Activated CD8-positive, alpha-beta memory T cell treated with anti-CD3 and anti-CD28 coated beads, Interleukin-2, amount 50 U/mL, for 24 hours (primary cell): Measurements from ENCODE around the gene SCGB1D4.
"Not testable (repeated sequence)": the region's sequence is repeated elsewhere in the genome, so short reads cannot be mapped to it uniquely, and the experiment has no call there.

Experiments used
- DNase-seq: peaks from one replicate; pipeline ENCODE4 v3.0.0-alpha.2; 2020; ENCODE audit errors: extremely low read depth

The SCGB1D4 gene, protein sequence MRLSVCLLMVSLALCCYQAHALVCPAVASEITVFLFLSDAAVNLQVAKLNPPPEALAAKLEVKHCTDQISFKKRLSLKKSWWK

DNA sequence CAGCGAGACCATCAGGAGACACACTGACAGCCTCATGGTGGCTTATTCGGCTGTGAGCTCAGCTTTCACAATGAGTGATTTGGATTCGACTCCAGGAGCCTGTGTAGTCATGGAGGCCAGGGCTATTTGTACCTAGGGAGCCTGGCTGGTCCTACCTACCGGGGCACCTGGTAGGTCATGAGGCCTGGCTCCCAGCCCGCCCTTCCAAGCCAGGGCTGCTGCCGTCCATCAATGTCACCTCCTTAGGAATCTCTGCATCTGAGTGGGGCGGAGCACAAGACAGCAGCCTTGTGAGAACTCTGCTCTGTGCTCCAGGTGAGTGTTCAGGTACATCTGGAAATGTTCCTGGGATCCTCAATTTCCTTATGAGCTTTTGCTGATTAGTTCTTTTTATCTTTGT is at the start of gene SCGB1D4:
TSS of gene SCGB1D4 (minus strand) at position 101 of the 400 bp plus-strand sequence. CDS start at position 36, 65 bp downstream.
- DNase-seq: no peak

DNA sequence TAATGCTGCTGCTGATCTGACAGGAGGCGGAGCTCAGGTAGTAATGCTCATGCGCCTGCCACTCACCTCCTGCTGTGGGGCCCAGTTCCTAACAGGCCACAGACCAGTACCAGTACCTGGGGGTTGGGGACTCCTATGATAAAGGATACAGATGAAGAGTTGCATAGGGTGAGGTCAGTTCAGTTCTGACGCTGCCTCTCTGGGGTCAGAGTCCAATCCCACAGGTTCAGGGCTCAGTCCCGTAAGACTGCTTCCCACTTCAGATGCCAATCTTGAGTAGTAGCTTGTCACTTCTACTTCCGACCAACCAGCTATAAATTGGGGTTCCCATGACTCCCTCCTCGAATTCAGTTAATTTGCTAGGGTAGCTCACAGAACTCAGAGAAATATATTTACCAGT is 47.0 kb upstream of the SCGB1D4 start:
- DNase-seq: no peak

DNA sequence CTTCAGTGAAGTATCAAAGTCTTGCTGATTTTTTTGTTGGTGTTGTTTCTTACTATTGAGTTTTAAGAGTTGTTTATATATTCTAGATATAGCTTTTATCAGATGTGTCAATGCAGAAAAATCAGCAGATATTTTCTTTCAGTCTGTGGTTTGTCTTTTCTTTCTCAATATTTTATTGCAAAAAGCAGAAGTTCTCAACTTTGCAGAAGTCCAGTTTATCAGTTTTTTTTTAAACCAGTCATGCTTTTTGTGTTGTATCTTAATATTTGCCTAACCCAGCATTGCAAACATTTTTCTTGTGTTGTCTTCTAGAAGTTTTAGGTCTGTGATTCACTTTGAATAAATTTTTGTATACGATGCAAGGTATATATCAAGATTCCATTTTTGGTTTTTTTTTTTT is 45.3 kb upstream of the SCGB1D4 start:
- no peak for DNase-seq

DNA sequence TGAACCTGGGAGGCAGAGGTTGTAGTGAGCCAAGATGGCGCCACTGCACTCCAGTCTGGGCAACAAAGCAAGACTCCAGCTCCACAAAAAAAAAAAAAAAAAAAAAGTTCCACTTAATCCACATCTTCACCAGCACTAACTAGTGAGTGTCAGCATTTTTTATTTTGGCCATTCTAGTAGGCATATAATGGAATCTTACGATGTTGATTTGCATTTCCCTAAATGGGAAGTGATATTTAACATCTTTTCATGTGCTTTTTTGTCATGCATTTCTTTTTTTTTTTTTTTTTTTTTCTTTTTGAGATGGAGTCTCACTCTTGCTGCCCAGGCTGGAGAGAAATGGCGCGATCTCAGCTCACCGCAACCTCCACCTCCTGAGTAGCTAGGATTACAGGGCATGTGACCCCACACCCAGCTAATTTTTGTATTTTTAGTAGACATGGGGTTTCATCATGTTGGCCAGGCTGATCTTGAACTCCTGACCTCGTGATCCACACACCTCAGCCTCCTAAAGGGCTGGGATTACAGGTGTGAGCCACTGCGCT is 44.8 kb upstream of the SCGB1D4 start:
- not testable (repeated sequence) for DNase-seq

DNA sequence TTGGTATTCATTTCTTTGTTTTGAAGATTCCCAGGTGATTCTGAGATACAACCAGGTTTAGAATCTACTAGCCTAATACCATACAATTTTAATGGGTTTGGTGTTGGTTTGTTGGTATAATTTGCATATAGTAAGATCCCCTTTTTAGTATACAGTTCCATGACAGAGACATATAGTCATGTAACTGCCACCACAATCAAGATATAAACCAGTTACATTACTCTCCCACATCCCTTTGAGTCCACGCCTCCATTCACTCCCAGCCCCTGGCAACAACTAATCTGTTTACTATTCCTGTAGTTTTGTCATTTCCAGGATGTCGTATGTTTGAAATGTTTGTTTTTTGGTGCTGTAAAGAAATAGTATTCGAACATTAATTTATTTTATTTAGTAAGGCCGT is 42.7 kb upstream of the SCGB1D4 start:
- DNase-seq: no peak

DNA sequence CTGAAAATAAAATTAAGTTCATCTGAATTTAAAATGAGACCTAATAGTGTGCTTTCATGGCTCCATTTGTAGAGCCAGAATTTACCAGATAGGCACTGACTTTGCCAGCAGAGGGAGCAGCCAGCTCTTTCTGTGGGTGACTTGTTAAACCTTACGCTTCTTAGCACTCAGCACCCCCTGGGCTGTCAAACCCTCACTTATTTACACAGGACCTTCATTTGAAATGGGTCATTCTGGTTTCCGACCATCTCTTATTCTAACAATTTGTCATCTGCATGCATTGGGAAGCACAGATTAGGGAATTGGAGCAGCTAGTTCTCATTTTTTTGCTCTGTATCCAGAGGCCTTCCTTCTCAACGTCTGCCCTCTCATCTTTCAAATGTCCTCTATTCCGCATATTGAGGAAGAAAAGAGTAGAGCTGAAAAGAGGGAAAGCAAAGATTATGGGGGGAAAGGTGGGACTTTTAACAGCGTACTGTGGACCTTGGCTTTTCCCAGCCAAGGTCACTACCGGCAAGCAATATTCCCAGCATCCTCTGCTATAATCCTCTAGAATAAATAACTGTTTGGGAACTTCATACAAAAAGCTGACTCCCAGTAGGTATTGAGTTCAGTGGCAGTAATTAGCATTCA is 41.5 kb upstream of the SCGB1D4 start:
- no peak for DNase-seq

DNA sequence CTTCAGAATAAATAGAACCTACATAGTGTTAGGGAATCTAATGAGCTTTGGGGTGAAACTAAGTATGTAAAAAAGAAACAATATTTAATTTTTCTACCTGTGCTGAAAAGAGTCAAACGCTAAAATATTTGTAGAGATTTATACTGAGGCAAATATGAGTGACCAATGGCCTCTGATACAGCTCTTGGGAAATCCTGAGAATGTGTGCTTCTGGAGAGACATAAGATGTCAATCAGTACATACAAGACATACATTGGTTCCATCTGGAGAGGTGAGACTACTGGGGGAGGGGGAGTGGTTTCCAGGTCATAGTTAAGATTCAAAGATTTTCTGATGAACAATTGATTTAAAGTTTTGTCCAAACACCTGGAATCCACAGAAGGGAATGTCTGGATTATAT is 39.3 kb upstream of the SCGB1D4 start:
- no peak for DNase-seq

DNA sequence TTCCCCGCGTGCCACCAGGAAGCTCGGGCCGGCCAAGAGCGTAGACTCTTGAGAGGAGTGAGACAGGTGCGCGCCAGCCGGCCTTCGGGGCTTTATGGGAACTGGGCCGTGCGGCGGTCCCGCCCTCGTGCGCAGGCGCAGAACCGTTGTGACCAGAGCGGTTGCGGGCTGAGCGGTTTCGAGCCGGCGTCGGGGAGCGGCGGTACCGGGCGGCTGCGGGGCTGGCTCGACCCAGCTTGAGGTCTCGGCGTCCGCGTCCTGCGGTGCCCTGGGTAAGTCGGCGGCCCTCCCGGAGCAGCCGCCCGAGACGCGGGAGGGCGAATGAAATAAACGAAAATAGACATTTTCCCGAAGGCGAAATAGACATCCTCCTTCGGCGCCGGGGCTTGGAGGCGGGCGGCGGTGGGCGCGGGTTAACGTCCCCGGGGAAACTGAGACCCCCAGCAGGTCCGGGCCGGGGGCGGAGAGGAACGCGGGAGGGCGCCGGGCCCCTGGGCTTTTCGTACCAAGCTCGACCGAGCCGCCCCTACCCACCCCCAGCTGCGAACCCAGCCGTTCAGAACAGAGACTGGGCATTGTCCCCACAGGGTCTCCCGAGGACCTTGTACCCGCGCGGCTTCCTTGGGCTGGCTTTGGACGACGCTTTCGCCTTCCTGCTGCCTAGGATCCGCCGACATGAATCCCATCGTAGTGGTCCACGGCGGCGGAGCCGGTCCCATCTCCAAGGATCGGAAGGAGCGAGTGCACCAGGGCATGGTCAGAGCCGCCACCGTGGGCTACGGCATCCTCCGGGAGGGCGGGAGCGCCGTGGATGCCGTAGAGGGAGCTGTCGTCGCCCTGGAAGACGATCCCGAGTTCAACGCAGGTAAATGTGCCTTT is 38.7 kb upstream of the SCGB1D4 start, which contains the start of gene ASRGL1:
TSS of gene ASRGL1 (plus strand) at position 146 of the 879 bp plus-strand sequence. CDS start at position 676, 530 bp downstream.
- DNase-seq: peak; percentile 18

DNA sequence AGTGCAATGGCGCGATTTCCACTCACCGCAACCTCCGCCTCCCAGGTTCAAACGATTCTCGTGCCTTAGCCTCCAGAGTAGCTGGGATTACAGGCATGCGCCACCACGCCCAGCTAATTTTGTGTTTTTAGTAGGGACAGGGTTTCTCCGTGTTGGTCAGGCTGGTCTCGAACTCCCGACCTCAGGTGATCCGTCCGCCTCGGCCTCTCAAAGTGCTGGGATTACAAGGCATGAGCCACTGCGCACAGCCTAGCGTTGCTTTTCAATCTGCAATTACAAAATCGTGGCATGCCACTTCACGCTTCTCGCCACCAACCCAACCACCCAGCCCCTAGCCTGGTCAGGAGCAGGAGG is 38.1 kb upstream of the SCGB1D4 start:
- not testable (repeated sequence) for DNase-seq

DNA sequence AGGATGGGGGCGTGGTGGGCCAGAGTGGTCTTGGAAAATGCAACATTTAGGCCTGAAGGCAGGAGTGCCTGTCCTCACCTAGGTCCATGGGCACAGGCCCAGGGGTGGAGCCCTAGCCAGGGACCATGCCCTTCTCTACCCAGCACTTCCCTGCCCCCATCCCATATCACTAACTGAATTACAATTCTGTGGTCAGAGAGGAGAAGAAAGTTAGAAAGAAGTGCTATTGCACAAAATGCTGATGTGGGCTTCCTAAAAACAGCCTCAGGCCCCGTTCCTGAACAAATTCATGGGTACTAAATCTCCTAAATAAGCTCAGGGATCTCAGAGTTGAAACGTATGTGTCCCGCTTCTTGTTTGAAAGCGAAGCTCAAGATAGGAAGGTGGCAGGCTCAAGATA is 34.9 kb upstream of the SCGB1D4 start:
- DNase-seq: no peak

DNA sequence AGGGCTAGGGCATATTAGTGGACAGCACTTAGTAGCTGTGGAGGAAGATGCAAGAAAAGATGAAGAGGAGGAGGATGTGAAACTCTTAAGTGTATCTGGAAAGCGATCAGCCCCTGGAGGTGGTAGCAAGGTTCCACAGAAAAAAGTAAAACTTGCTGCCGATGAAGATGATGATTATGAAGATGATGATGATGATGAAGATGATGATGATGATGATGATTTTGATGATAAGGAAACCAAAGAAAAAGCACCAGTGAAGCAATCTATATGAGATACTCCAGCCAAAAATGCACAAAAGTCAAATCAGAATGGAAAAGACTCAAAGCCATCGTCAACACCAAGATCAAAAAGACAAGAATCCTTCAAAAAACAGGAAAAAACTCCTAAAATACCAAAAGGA is 32.4 kb upstream of the SCGB1D4 start:
- not testable (repeated sequence) for DNase-seq

DNA sequence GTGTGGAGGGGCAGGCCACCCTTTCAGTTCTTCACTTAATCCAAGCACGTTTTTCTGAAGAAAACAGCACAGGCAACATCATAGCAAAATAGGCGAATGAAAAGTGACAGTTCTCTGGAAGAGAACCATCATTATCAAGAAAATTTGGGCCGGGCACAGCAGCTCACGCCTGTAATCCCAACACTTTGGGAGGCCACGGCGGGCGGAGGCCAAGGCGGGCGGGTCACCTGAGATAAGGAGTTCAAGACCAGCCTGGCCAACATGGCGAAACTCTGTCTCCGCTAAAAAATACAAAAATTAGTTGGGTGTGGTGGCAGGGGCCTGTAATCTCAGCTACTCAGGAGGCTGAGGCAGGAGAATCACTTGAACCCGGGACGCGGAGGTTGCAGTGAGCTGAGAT is 28.7 kb upstream of the SCGB1D4 start:
- DNase-seq: not testable (repeated sequence)

DNA sequence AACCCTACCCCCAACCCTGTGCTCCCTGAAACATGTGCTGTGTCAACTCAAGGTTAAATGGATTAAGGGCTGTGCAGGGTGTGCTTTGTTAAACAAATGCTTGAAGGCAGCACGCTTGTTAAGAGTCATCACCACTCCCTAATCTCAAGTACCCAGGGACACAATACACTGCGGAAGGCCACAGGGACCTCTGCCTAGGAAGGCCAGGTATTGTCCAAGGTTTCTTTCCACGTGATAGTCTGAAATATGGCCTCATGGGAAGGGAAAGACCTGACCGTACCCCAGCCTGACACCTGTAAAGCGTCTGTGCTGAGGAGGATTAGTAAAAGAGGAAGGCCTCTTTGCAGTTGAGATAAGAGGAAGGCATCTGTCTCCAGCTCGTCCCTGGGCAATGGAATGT is 27.8 kb upstream of the SCGB1D4 start:
- not testable (repeated sequence) for DNase-seq

DNA sequence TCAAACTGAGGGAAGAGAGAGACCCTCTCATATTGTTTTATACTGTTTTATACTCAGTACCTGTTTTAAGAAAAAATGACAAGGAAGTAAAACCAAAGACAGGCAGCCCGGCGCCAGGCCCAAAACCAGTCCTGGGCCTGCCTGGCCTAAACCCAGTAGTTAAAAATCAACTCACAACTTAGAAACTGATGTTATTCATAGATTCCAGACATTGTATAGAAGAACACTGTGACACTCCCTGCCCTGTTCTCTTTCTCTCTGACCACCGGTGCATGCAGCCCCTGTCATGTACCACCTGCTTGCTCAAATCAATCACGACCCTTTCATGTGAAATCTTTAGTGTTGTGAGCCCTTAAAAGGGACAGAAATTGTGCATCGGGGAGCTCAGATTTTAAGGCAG is 26.9 kb upstream of the SCGB1D4 start:
- DNase-seq: not testable (repeated sequence)

DNA sequence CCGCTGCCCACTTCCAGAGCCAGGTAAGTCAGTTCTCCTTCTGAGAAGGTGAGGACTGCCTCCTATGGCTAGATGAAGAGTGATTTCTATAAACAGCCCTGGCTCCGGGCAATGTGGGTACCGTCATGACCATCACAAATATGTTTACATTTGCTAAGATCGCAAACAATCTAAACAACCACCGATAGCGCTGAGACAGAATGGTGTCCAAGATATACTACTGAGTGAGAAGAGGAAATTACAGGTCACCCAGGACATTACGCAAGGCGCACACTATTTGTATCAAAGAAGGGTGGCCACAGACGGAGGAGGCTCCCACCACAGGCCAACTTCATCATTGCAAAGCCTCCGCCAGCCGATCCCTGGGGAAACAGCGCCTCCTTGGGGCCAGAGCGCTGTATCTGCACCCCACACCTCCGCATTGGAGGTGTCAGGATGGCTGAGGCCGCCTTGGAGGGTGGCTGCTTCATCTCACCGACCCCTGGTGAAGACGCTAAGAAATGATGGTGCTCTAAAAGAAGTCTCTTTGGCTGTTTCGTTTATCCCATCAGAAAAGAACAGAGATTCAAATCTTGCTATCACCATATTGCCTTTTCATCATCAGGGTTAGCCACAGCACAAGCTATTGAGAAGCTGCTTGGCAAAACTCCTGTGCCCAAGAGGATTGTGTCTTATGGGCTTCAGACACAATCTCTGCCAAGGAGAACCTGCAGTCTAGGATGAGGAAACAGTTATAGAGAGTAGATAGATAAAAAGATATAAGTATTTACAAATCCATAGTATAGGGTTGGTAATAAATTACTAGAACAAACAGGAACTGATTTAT is 26.1 kb upstream of the SCGB1D4 start:
- DNase-seq: peak; percentile 20

DNA sequence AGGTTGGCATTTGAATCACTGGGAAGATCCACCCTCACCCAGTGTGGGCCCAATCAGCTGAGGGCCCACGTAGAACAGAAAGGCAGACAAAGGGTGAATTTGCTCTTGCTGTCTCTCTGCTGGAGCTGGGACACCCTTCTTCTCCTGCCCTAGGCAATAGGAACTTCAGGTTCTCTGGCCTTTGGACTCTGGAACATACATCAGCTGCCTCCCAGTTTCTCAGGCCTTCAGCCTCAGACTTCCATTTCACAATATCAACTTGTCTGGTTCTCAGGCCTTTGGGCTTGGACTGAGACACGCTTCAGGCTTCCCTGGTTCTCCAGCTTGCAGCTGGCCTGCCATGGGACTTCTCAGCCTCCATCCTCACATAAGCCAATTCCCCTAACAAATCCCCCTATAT is 23.6 kb upstream of the SCGB1D4 start:
- DNase-seq: no peak

DNA sequence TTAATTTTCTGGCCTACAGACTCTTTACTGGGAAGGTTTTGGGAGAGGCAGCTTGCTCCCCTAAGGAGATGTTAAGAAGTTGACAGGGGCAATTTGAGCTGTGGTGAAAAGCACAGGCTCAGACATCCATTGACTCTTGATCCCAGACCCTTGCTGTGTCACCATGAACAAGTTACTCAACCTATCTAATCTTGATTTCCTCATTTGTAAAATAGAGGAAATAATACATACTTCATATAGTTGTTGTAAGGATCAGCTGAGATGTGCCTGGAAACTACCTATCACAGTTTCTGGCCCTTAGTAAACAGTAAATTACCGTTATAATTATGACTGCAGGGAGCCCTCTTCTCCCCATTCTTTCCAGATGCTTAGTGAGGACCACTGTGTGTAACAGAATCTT is 16.6 kb upstream of the SCGB1D4 start:
- no peak for DNase-seq

DNA sequence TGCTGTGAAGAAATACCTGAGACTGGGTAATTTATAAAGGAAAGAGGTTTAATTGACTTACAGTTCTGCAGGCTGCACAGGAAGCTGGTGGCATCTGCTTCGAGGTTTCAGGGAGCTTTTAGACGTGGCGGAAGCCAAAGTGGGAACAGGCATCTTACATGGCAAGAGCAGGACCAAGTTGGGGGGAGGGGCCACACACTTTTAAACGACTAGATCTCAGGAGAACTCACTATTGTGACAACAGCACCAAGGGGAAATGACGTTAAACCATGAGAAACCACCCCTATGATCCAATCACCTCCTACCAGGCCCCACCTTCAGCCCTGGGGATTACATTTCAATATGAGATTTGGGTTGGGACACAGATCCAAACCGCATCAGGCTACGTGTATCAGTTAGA is 11.1 kb upstream of the SCGB1D4 start:
- DNase-seq: no peak

DNA sequence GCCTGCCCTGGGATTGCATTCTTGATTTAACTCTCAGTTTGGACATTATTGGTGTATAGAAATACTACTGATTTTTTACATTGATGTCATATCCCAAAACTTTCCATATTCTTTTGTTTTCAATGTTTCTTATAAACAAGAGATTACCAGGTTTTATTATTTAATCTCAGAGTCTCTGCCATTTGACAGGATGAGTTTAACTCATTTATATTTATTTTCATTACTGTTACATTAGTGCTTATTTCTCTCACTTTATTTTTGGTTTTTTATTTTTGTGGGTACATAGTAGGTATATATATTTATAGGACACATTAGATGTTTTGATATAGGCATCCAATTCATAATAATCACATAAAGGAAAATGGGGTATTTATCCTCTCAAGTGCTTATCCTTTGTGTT is 9.1 kb upstream of the SCGB1D4 start:
- DNase-seq: no peak

DNA sequence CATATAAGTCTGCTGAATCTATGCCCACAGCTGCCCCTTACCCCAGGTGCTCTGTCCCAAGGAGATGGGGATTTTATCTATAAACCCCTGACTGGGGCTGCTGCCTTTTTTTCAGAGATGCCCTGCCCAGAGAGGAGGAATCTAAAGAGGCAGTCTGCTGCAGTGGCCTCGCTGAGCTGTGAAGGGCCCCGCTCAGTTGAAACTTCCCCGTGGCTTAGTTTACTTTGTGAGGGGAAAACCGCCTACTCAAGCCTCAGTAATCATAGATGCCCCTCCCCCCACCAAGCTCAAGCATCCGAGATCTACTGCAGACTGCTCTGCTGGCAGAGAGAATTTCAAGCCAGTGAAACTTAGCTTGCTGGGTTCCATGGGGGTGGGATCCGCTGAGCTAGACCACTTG is 7.4 kb upstream of the SCGB1D4 start:
- DNase-seq: no peak

DNA sequence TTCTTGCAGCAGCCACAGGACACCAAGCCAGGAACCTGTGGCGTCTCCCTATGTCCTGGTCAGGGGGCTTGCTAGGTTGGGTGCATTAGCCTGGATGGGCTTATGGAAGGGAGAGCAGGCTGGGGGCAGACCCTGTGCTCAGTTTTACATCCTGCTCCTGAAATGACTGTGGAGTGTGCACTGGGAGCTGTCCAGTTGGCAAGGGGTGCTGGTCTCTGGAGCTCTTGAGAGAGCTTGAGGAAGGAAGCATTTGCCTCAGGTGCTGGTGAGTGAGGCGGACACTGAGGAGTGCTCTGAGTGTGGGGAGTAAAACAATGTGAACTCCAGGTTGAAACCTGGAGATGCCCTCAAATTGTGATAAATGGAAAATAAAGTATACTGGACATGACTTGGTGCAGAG is 3.4 kb downstream of the SCGB1D4 start:
- DNase-seq: no peak

DNA sequence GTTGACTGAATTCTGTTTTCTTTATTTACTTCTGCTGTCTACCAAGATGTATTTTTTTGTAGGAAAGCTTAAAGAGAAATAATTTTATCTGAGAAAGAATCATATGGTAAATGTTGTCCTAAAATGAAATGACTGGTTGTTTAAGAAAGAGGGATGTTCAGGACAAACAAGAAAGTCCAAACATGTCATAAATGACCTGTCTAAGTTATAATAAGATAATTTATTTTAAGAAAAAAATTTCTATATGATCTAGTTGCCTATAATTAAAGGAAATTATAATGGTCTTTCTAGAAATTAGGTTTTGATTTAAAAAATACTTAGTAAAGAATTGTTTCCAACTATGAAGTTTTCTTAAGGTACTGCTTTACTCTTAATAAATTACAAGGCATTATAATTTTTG is 18.4 kb downstream of the SCGB1D4 start:
- DNase-seq: no peak
